ENCODE measurements around the gene MCRIP2. TPM values are rescaled to one million over a fixed set of nuclear protein-coding genes. Genes with fewer than 3 reads are reported as not detected.
A peak's percentile ranks its signal among the peaks of the same experiment; 100 is the strongest.
"Not testable (repeated sequence)": the region's sequence is repeated elsewhere in the genome, so short reads cannot be mapped to it uniquely, and the experiment has no call there.

MCRIP2 gene, protein sequence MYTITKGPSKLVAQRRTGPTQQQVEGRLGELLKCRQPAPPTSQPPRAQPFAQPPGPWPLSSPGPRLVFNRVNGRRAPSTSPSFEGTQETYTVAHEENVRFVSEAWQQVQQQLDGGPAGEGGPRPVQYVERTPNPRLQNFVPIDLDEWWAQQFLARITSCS
- 10 to 100 TPM; 35.4 to 43.0 TPM for total RNA-seq

DNA sequence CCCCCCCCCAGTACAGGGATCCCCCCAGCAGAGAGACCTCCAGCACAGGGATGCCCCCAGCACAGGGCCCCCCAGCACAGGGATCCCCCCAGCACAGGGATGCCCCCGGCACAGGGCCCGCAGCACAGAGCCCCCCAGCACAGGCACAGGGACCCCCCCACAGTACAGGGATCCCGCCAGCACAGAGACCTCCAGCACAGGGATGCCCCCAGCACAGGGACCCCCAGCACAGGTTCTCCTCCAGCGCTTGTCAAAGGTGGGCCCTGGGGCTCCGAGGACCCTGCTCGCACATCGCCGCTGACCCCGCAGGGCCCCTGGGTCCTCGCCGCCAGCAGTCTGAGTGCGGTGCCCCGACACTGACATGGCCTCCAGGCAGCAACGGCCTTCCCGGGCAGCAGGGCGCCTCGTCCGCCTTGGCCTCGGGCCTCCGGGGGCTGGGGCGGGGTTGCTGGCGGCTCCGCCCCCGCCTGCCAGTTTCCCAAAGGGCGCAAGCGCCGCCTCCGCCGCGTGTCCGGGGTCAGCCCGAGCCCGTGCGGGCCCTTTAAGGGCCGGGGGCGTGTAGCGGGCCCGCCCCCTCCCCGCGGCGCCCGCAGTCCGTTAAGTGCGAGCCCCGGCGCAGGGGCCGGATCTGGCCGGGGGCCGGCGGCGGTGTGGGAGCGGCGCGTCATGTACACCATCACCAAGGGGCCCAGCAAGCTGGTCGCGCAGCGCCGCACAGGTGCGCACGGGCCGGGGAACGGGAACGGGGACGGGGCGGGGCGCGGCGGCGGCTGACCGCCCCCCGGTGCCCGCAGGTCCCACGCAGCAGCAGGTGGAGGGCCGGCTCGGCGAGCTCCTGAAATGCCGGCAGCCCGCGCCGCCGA, at the start of gene MCRIP2:
Gene MCRIP2 (plus strand): TSS at position 503 of the 863 bp plus-strand sequence. CDS start 164 bp downstream, at position 667.
- Mint-ChIP-seq H3K36me3 (no peaks in the 10 kb centered on the region), H3K27me3 (no peaks in the 10 kb centered on the region), H3K4me3 (peak within 1 kb of the TSS; percentile 76), H3K9me3 (no peaks in the 10 kb centered on the region), H3K4me1 (peaks cover 8% of the 10 kb centered on the region), H3K27ac (peak within 1 kb of the TSS; percentile 67)
- DNase-seq (peak; percentile 87), ATAC-seq (ENCODE audit: low read depth) (peak; percentile 57)
- POLR2A ChIA-PET, result no interaction called here

DNA sequence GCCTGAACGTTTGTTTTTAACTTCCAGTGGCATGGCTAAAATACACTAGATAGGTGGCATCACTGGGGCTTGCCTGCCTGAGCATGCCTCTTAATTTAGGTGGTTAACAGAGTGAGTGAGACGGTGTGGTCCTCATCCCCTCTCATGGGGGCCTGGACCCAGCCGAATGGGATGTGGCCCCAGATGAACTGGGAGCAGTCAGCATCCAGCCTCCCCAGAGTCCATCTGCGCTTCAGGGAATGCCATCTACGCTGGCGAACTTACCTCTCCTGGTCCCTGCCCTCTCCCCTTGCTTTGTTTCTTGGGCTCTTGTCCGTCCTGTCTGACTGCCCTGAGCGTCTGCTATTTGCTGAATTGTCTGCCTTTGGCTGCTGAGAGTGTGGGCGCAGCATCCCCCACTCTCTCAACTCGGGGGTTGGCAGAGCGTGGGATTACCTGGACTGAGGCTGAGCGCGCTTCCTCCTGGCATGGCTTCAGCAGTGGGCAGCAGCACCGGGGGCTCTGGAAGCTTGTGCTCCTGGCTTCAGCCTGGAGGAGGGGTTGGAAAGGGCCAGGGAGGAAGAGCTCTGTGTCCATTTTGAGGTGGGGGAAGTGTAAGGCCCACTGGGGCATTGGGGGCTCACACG, 49.6 kb upstream of the MCRIP2 start:
- Mint-ChIP-seq H3K27ac (no peak overlapping the region), H3K27me3 (no peaks in the 10 kb centered on the region), H3K9me3 (no peaks in the 10 kb centered on the region), H3K4me1 (peaks cover 17% of the 10 kb centered on the region), H3K4me3 (no peak overlapping the region), H3K36me3 (peaks cover 5% of the 10 kb centered on the region)
- POLR2A ChIA-PET, result no interaction called here
- DNase-seq (no peak), ATAC-seq (ENCODE audit: low read depth) (no peak)

DNA sequence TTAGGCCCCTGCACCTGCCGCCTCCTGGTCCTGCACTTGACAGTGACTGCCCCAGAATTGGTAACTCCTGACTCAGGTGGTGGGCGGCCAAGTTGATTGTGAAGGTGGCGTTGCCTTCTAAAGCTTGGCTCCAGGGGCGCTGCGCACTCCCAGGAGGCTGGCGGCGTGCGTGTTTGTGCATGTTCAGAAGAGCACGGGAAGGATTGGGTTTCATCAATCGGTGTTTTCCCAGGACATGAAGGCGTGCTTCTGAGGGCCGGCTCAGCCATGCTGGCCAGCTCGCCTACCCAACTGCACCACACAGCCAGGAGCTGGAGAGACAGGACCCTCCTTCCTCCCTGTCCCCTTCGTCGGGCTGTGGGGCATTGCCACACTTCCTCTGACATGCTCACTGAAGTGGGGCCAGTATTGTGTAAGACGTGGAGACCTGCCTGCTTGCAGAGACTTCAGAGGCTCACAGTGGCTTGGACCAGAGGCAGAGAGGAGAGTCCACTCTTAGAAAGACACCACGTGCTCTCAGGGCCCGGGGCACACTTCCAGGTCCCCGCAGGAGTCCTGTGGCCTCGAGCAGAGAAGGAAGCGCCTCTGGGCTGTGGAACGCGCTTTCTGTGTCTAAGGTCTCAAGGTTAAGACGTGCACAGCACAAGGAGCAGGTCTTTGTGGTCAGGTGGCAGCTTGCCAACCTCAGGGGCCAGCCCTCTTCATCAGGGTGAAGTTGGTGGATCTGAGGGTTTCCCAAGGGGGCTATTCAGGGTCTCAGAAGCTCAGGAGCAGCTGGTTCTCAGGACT, 48.9 kb upstream of the MCRIP2 start:
- Mint-ChIP-seq H3K36me3 (peaks cover 5% of the 10 kb centered on the region), H3K9me3 (no peaks in the 10 kb centered on the region), H3K4me1 (peaks cover 17% of the 10 kb centered on the region), H3K27ac (no peak overlapping the region), H3K27me3 (no peaks in the 10 kb centered on the region), H3K4me3 (no peak overlapping the region)
- DNase-seq, result no peak
- no peak for ATAC-seq (ENCODE audit: low read depth)
- POLR2A ChIA-PET, result interaction anchor here (1.1 kb wide), 1 partner anchor 1372 kb away, joined by 3 read pairs; the partner anchor contains the start of gene RPS2

DNA sequence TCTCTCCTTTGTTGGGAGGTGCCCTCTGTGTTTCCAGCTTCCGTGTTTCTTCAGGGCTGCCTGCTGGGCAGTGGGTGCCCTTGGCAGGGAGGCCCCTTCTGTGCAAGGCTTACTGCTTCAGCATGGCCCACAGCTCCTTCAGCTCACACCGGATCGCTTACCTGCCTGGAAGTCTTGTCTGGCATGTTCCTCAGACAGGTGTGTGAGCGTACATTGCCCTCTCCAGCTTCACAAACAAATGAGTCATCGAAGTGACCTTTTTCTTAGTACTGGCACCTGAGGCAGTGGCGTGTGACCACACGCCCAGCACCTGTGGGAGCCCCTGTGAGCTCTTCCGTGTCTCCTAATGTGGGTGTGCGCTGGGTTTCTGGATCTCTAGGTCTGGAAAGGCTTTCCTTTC, 48.2 kb upstream of the MCRIP2 start:
- H3K27ac Mint-ChIP-seq, result no peak overlapping the region
- POLR2A ChIA-PET, result interaction anchor here (1.1 kb wide), 1 partner anchor 1372 kb away, joined by 3 read pairs; the partner anchor contains the start of gene RPS2

DNA sequence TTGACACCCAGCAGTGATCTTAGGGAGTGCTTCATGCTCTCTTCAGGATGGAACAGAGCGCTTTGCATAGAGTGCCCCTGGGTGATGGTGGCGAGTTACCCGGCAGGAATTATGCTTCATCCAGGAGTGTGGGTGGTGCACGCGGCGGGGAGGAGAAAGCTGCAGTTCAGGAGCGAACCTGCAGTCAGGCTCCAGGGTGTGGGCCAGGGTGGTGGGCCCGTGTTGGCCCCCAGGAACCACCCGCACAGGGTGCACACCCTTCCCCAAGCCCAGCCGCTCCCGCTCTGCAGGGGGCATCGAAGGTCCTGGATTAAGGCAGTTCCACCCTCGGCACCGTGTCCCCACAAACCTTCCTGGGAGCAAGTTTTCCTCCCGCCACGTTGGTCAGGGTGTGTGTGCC, 47.8 kb upstream of the MCRIP2 start:
- H3K27ac Mint-ChIP-seq, result no peak overlapping the region
- no peak overlapping the region for H3K4me3 Mint-ChIP-seq
- peaks cover 13% of the 10 kb centered on the region for H3K4me1 Mint-ChIP-seq
- DNase-seq (no peak), ATAC-seq (ENCODE audit: low read depth) (no peak)
- H3K9me3 Mint-ChIP-seq, result no peaks in the 10 kb centered on the region
- H3K27me3 Mint-ChIP-seq, result no peaks in the 10 kb centered on the region
- POLR2A ChIA-PET, result interaction anchor here (1.1 kb wide), 1 partner anchor 1371 kb away, joined by 3 read pairs; the partner anchor contains the start of gene RPS2
- H3K36me3 Mint-ChIP-seq, result peaks cover 8% of the 10 kb centered on the region

More for the DNA sequence above, 48.2 kb upstream of the MCRIP2 start:
- no peak for ATAC-seq (ENCODE audit: low read depth)
- Mint-ChIP-seq H3K36me3 (peaks cover 5% of the 10 kb centered on the region), H3K9me3 (no peaks in the 10 kb centered on the region), H3K27me3 (no peaks in the 10 kb centered on the region), H3K4me3 (no peak overlapping the region), H3K4me1 (peaks cover 13% of the 10 kb centered on the region)
- DNase-seq, result no peak

DNA sequence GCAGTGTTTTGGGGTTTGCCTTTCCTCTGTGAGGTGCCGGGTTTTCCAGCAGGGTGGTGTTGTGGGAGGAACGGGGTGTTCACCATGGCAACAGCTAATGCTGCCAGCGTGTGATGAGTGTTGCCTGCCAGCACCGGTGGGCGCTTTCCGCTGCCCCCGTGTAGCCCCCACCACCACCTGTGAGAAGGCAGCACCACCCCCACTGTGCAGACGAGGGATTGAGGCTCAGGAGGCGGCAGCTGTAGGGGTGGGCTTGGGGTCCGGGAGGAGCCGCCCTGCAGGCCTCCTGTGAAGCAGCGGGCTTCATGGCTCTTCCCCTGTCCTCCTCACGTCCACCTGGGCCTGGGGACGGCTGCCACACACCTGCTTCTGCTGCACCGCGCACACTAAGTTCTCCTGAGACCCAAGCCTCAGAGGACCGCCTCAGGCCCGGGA, 46.5 kb upstream of the MCRIP2 start:
- H3K27me3 Mint-ChIP-seq, result no peaks in the 10 kb centered on the region
- H3K27ac Mint-ChIP-seq, result no peak overlapping the region
- no peaks in the 10 kb centered on the region for H3K9me3 Mint-ChIP-seq
- ATAC-seq (ENCODE audit: low read depth), result no peak
- peaks cover 13% of the 10 kb centered on the region for H3K4me1 Mint-ChIP-seq
- H3K36me3 Mint-ChIP-seq, result peaks cover 9% of the 10 kb centered on the region
- DNase-seq, result no peak
- POLR2A ChIA-PET, result no interaction called here
- no peak overlapping the region for H3K4me3 Mint-ChIP-seq

DNA sequence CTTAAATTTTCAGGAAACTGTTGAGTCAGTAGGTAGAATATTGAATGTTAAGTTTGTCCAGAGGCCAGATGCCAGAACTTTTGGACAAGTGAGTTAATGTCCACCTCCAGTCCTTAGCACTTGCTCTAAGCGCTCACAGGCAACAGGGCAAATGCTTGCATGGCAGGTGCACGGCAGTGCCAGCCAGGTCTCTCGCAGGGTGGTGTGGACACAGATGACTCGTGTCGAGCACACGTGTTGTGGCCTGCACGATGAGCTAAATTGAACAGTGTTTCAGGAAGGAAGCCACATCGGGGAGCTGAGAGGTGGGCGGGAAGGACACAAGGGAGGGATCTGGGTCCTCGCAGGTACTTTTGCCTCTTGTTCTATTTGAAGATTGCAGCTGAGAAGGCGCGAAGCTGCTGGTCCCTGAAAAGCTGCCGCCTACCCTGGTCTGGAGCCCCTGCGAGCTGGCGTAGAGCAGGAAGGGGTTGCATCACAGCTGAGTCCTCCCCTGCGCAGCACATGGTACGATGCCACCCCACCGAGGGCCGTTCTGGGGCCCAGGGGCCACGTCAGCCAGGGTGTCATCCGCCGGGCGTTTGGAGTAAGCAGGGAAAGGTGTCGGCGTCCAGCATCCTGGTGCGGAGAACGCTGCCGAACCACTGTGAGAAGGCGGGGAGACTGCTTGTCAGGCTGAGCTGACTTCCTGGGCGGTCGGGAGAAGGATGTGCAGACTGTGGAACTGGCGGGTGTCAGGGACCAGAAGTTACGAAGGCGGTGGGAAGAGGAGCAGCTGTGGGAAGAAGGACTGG, 45.5 kb upstream of the MCRIP2 start:
- peaks cover 7% of the 10 kb centered on the region for H3K4me1 Mint-ChIP-seq
- H3K4me3 Mint-ChIP-seq, result no peak overlapping the region
- DNase-seq (no peak), ATAC-seq (ENCODE audit: low read depth) (no peak)
- no peaks in the 10 kb centered on the region for H3K9me3 Mint-ChIP-seq
- POLR2A ChIA-PET, result interaction anchor here (1.0 kb wide), 1 partner anchor 8 kb away, joined by 3 read pairs; no protein-coding TSS in a partner anchor
- no peak overlapping the region for H3K27ac Mint-ChIP-seq
- no peaks in the 10 kb centered on the region for H3K27me3 Mint-ChIP-seq
- H3K36me3 Mint-ChIP-seq, result peaks cover 9% of the 10 kb centered on the region

DNA sequence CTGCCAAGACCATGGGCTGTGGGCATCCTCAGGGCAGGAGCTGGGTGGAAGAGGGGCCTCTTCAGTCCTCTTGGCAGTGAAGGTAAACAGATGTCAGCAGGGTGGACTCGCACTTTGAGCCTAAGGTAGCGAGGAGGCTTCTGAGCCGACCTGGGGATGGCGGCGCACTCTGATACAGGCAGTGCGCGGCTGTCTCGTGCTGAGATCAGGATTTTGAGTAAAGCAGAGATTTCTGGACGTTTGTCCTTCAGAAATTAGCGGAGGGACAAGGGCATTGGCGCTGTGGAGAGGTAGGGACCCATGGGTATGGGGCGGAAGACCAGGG, 44.9 kb upstream of the MCRIP2 start:
- H3K9me3 Mint-ChIP-seq, result no peaks in the 10 kb centered on the region
- no peak overlapping the region for H3K27ac Mint-ChIP-seq
- POLR2A ChIA-PET, result interaction anchor here (1.0 kb wide), 1 partner anchor 9 kb away, joined by 3 read pairs; no protein-coding TSS in a partner anchor
- no peaks in the 10 kb centered on the region for H3K27me3 Mint-ChIP-seq
- H3K36me3 Mint-ChIP-seq, result peaks cover 9% of the 10 kb centered on the region
- DNase-seq (no peak), ATAC-seq (ENCODE audit: low read depth) (no peak)
- H3K4me1 Mint-ChIP-seq, result peaks cover 6% of the 10 kb centered on the region
- no peak overlapping the region for H3K4me3 Mint-ChIP-seq

DNA sequence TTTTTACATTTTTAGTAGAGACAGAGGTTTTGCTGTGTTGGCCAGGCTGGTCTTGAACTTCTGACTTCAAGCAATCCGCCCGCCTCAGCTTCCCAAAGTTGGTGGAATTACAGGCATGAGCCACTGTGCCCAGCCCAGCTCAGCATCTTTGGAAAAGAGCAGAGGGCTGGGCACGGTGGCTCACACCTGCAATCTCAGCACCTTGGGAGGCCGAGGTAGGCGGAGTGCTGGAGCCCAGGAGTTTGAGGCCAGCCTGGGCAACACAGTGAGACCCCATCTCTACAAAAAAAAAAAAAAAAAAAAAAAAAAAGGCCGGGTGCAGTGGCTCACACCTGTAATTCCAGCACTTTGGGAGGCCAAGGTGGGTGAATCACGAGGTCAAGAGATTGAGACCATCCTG, 44.0 kb upstream of the MCRIP2 start:
- POLR2A ChIA-PET; H3K4me1 Mint-ChIP-seq; H3K36me3 Mint-ChIP-seq; DNase-seq; H3K4me3 Mint-ChIP-seq; ATAC-seq (ENCODE audit: low read depth); H3K27ac Mint-ChIP-seq; H3K27me3 Mint-ChIP-seq; H3K9me3 Mint-ChIP-seq: not testable (repeated sequence)

DNA sequence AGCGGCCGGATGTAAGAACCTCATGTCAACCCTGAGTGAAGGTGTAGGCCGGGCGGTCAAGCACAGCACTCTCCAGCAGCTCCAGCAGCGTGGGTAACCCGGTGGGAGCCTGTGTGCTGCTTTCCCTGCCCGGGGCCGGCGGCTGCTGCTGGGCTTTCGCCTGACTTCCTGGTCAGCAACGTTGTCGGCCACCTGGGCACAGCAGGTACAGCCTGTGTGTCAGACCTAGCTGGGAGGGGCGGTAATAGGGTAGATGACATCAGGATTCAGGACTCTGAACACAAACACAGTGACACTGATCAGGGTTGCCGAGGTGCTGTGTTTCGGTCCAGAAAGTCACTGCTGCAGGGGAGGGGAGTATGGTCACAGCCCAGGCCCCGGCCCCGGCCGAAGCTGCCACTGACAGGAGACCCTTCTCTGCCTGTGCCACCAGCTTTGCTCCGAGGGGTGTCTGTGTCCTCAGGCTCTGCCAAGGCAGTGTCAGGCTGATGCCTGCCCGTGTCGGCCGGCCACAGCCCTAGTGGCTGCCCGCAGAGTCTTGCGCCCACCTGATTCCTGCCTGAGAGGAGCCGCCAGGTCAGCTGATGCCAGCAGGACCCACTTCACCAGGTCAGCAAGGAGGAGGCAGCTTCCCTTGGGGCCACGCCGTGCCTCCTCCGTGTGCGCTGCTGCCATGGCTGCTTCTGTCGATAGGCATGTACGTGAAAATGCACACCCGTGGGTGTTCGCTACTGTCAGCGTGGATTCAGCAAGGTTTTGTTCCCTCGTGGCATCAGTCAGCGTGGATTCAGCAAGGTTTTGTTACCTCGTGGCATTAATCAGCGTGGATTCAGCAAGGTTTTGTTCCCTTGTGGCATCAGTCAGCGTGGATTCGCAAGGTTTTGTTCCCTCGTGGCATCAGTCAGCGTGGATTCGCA, 42.5 kb upstream of the MCRIP2 start:
- POLR2A ChIA-PET, result interaction anchor here (0.9 kb wide), 1 partner anchor 9 kb away, joined by 5 read pairs; the partner anchor contains the start of gene RAB40C
- Mint-ChIP-seq H3K4me3 (no peak overlapping the region), H3K9me3 (no peaks in the 10 kb centered on the region), H3K36me3 (peaks cover 9% of the 10 kb centered on the region), H3K27me3 (no peaks in the 10 kb centered on the region), H3K4me1 (peaks cover 3% of the 10 kb centered on the region), H3K27ac (no peak overlapping the region)
- no peak for DNase-seq
- ATAC-seq (ENCODE audit: low read depth), result no peak

DNA sequence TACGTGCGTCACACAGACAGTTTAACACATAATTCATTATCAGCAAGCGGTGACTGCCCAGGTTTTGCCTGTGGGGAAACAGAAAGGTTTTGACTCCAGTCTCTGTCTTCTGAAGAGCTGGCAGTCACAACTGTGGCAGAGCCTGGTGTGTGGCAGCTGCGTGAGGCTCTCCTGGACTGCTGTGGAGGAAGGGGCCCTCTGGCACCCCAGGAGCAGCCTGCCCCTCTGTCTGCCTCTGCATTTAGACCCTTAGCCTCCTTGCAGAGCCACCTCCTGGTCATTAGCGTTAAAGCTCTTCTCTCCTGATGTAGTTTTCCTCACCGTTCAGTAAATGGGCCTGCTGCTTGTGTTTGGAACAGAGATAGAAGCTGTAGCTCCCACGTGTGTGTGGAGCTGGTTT, 40.8 kb upstream of the MCRIP2 start:
- Mint-ChIP-seq H3K9me3 (no peaks in the 10 kb centered on the region), H3K4me1 (peaks cover 3% of the 10 kb centered on the region), H3K27me3 (no peaks in the 10 kb centered on the region), H3K27ac (no peak overlapping the region), H3K4me3 (no peak overlapping the region), H3K36me3 (peaks cover 14% of the 10 kb centered on the region)
- POLR2A ChIA-PET, result no interaction called here
- no peak for ATAC-seq (ENCODE audit: low read depth)
- DNase-seq, result no peak

DNA sequence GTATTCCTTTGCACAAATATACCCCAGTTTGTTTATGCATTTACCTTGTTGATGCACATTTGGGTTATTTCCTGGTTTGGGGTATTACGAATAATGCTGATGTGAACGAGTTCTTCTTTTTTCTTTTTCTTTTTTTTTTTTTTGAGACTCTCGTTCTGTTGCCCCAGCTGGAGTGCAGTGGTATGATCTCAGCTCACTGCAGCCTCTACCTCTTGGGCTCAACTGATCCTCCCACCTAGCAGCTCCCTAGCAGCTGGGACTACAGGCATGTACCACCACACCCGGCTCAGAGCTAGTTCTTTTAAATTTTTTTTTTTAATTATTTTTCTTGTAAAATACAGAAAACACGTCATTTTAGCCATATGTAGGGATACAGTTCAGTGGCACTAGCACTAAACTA, 37.7 kb upstream of the MCRIP2 start:
- H3K9me3 Mint-ChIP-seq, result no peaks in the 10 kb centered on the region
- H3K27ac Mint-ChIP-seq, result no peak overlapping the region
- no peak overlapping the region for H3K4me3 Mint-ChIP-seq
- peaks cover 5% of the 10 kb centered on the region for H3K36me3 Mint-ChIP-seq
- H3K27me3 Mint-ChIP-seq, result no peaks in the 10 kb centered on the region
- POLR2A ChIA-PET, result no interaction called here
- H3K4me1 Mint-ChIP-seq, result peaks cover 3% of the 10 kb centered on the region
- DNase-seq (no peak), ATAC-seq (ENCODE audit: low read depth) (no peak)
